ENCODE results near the gene SUCO. TPM values are rescaled to one million over a fixed set of nuclear protein-coding genes. Genes with fewer than 3 reads are reported as not detected.

Gene SUCO
- total RNA-seq, 1 donor from 2014 or later: 21.5 TPM

DNA sequence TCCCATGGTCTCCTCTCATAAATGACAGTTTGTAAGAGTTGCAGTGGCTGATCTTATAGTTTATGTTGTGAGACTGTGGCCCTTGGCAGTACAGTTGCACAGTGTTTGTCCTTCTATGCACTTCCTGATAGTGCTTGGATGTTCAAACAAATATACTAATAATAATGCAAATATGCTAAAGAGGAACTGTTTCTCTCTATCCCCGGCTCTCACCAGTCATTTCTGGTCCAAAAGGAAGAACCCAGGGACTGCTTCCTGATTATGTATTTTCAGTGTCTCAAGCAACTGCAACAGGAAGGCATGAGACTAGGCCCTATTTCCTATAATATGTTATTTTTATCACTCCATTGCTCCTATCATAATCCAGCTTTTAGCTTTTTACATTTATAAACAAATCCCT, 17.0 kb upstream of the SUCO start:
- Histone ChIP-seq H3K27me3 (ENCODE audit: low read depth) (no peaks in the 10 kb centered on the region), H3K4me3 (no peak overlapping the region), H3K36me3 (no peaks in the 10 kb centered on the region), H3K4me1 (no peaks in the 10 kb centered on the region), H3K27ac (replicated peaks) (no peak overlapping the region), H3K9me3 (replicated peaks) (no peaks in the 10 kb centered on the region)
- TF ChIP-seq CTCF (IDR thresholded peaks at IDR 0.05; ENCODE audit: borderline replicate concordance): no peak
- DNase-seq: no peak
- intact Hi-C loops (cut with micrococcal nuclease): no loop called here

DNA sequence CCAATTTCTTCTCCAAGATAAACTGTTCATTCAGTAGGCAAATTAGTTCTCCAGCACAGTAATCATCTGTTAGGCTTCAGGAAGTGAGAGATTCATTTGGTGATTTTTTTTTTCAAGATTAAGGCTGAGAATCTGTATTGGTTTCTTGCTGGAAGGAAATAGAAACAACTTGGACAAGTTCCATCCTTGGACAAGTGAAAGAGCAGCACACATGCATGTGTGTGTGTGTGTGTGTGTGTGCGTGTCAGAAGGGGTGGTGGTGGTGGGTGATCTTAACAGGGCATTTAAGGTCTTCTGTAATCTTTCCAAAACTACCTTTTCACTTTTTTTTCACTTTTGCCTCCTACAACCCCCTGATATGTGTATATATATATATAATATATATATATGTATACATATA, 15.9 kb upstream of the SUCO start:
- no peaks in the 10 kb centered on the region for H3K4me1 ChIP-seq
- intact Hi-C loops (cut with micrococcal nuclease): no loop called here
- H3K9me3 ChIP-seq (replicated peaks): no peaks in the 10 kb centered on the region
- no peaks in the 10 kb centered on the region for H3K27me3 ChIP-seq (ENCODE audit: low read depth)
- H3K36me3 ChIP-seq: no peaks in the 10 kb centered on the region
- no peak overlapping the region for H3K4me3 ChIP-seq
- TF ChIP-seq CTCF (IDR thresholded peaks at IDR 0.05; ENCODE audit: borderline replicate concordance): no peak
- no peak for DNase-seq
- H3K27ac ChIP-seq (replicated peaks): no peak overlapping the region

DNA sequence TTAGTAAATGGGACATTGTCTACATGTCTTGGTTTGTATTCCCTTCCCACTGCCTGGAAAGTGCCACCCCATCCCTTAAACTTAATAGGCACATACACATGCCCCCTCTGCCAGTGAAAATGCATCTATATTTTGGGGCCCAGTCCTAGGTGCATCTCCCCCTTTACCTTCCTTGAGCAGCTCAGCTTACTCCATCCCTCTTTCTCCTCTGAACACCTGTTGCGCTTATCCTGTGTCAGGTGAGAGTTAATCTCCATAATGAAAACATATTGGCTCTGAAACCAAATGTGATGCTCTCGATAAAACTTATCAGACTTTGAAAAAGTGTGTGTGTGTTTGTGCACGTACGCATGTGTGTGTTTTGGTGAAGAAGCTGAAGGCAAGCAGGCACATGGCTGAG, 15.4 kb upstream of the SUCO start:
- no peaks in the 10 kb centered on the region for H3K4me1 ChIP-seq
- no peaks in the 10 kb centered on the region for H3K36me3 ChIP-seq
- H3K4me3 ChIP-seq: no peak overlapping the region
- DNase-seq: no peak
- TF ChIP-seq CTCF (IDR thresholded peaks at IDR 0.05; ENCODE audit: borderline replicate concordance): no peak
- no peak overlapping the region for H3K27ac ChIP-seq (replicated peaks)
- intact Hi-C loops (cut with micrococcal nuclease): no loop called here
- H3K9me3 ChIP-seq (replicated peaks): no peaks in the 10 kb centered on the region
- H3K27me3 ChIP-seq (ENCODE audit: low read depth): no peaks in the 10 kb centered on the region

- H3K36me3 ChIP-seq: no peaks in the 10 kb centered on the region
- no peak for DNase-seq
- no peak overlapping the region for H3K4me3 ChIP-seq
- H3K9me3 ChIP-seq (replicated peaks): no peaks in the 10 kb centered on the region
- no peaks in the 10 kb centered on the region for H3K27me3 ChIP-seq (ENCODE audit: low read depth)
- no peak for TF ChIP-seq CTCF (IDR thresholded peaks at IDR 0.05; ENCODE audit: borderline replicate concordance)
- H3K27ac ChIP-seq (replicated peaks): no peak overlapping the region
- peaks cover 25% of the 10 kb centered on the region for H3K4me1 ChIP-seq
- intact Hi-C loops (cut with micrococcal nuclease): no loop called here
Measured at GRCh38 chr1:172529304-172529703, 3.6 kb upstream of the SUCO start.

DNA sequence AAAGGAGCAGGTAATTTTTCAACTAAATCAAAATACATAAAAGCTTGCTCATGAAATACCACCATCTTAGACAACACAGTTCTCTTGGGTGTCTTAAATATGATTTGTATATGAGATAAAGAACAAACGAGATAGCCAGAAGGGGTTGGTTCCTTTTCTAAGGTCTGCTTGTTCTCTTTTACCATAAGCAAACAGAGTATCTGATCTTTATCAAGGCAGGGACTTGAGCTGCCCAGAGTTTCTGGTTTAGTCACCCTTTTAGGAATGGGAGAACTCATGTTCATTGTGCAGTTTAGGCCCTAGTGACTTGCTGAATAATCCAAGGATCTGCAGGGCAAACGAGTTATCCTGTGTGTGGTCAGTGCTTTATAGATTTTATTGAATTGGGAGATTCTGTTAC, 3.0 kb upstream of the SUCO start:
- no peak for TF ChIP-seq CTCF (IDR thresholded peaks at IDR 0.05; ENCODE audit: borderline replicate concordance)
- Histone ChIP-seq H3K36me3 (no peaks in the 10 kb centered on the region), H3K27me3 (ENCODE audit: low read depth) (no peaks in the 10 kb centered on the region), H3K27ac (replicated peaks) (no peak overlapping the region), H3K4me1 (peaks cover 32% of the 10 kb centered on the region), H3K4me3 (no peak overlapping the region), H3K9me3 (replicated peaks) (no peaks in the 10 kb centered on the region)
- intact Hi-C loops (cut with micrococcal nuclease): no loop called here
- no peak for DNase-seq
